Neural cell (in vitro differentiated cells): ENCODE data around the gene OR7G1. TPM values are rescaled to one million over a fixed set of nuclear protein-coding genes. Genes with fewer than 3 reads are reported as not detected.

Source experiments
- H2AFZ ChIP-seq: fragments of 200-600, 300-800 bp; sonication (generic), shearing (Covaris generic); 2 replicates; pipeline ENCODE4 v1.6.0; 2014; ENCODE audit warnings: low read depth, mild to moderate bottlenecking, antibody characterized with exemption, low read length, moderate library complexity
- H3F3A ChIP-seq: fragments of 200-600 bp; shearing (Covaris generic); 2 replicates; pipeline ENCODE4 v1.6.1; 2016; ENCODE audit warnings: mild to moderate bottlenecking, moderate library complexity, mixed read lengths, antibody characterized with exemption, low read length; ENCODE audit not compliant: insufficient read depth, poor library complexity, severe bottlenecking
- H3K27ac ChIP-seq: fragments of 200-600, 300-800 bp; sonication (generic), shearing (Covaris generic); 2 replicates; pipeline ENCODE4 v1.5.1; 2014; ENCODE audit warnings: mild to moderate bottlenecking, low read length, moderate library complexity
- H3K27me3 ChIP-seq: fragments of 300-800, 200-600 bp; sonication (generic), shearing (Covaris generic); 2 replicates; pipeline ENCODE4 v1.6.0; 2014; ENCODE audit warnings: mild to moderate bottlenecking, low read depth, low read length, moderate library complexity; ENCODE audit not compliant: insufficient read depth
- H3K36me3 ChIP-seq: fragments of 300-800, 200-600 bp; sonication (generic), shearing (Covaris generic); 2 replicates; pipeline ENCODE4 v1.5.1; 2014; ENCODE audit warnings: mild to moderate bottlenecking, antibody characterized with exemption, low read length, moderate library complexity; ENCODE audit not compliant: insufficient read depth
- H3K4me2 ChIP-seq: fragments of 300-800, 200-600 bp; sonication (generic), shearing (Covaris generic); 2 replicates; pipeline ENCODE4 v1.6.0; 2014; ENCODE audit warnings: mild to moderate bottlenecking, low read length
- H3K4me3 ChIP-seq: fragments of 300-800, 200-600 bp; sonication (generic), shearing (Covaris generic); 2 replicates; pipeline ENCODE4 v1.5.1; 2014; ENCODE audit warnings: mild to moderate bottlenecking, low read length, moderate library complexity
- H3K79me2 ChIP-seq: fragments of 200-600 bp; shearing (Covaris generic); replicated peaks from 2 replicates; pipeline ENCODE4 v1.6.0; 2014; ENCODE audit warnings: mild to moderate bottlenecking, low read length, moderate library complexity; ENCODE audit not compliant: insufficient read depth
- H3K9ac ChIP-seq: fragments of 300-800, 200-600 bp; sonication (generic), shearing (Covaris generic); 2 replicates; pipeline ENCODE4 v1.6.1; 2016; ENCODE audit warnings: mild to moderate bottlenecking, low read length, mixed read lengths
- H3K9me2 ChIP-seq: fragments of 200-600 bp; shearing (Covaris generic); 2 replicates; pipeline ENCODE4 v1.6.1; 2016; ENCODE audit warnings: mild to moderate bottlenecking, low read length, mixed read lengths; ENCODE audit not compliant: insufficient read depth
- H3K9me3 ChIP-seq: fragments of 200-600, 300-800 bp; sonication (generic), shearing (Covaris generic); 2 replicates; pipeline ENCODE4 v1.6.1; 2016; ENCODE audit warnings: mild to moderate bottlenecking, mixed run types, low read length, moderate library complexity, mixed read lengths
- H4K20me1 ChIP-seq: fragments of 200-600 bp; shearing (Covaris generic); 2 replicates; pipeline ENCODE4 v1.6.1; 2016; ENCODE audit warnings: mild to moderate bottlenecking, mixed run types; ENCODE audit not compliant: insufficient read depth
- CTCF ChIP-seq: fragments of 450-650 bp; IDR thresholded peaks from 2 replicates; pipeline ENCODE4 v1.5.1; 2014; ENCODE audit warnings: antibody characterized with exemption, mild to moderate bottlenecking, moderate library complexity; ENCODE audit not compliant: poor library complexity, severe bottlenecking
- EP300 ChIP-seq: fragments of 450-650 bp; conservative IDR thresholded peaks from 2 replicates; pipeline ENCODE4 v1.6.1; 2014; ENCODE audit warnings: antibody characterized with exemption, mild to moderate bottlenecking, moderate library complexity; ENCODE audit not compliant: poor library complexity, severe bottlenecking
- EZH2 ChIP-seq: fragments of 200-600, 300-800 bp; shearing (Covaris generic), sonication (generic); IDR thresholded peaks from 2 replicates; pipeline ENCODE4 v1.6.1; 2014; ENCODE audit warnings: antibody characterized with exemption, low read length, borderline replicate concordance, mild to moderate bottlenecking; ENCODE audit not compliant: insufficient read depth, poor library complexity, severe bottlenecking
- MXI1 ChIP-seq: fragments of 450-650 bp; conservative IDR thresholded peaks from 2 replicates; pipeline ENCODE4 v1.6.1; 2014; ENCODE audit warnings: antibody characterized with exemption, mild to moderate bottlenecking; ENCODE audit not compliant: poor library complexity, severe bottlenecking
- POLR2AphosphoS5 ChIP-seq: IDR thresholded peaks from 2 replicates; pipeline ENCODE4 v1.6.1; 2012
- RAD21 ChIP-seq: fragments of 450-650 bp; conservative IDR thresholded peaks from 2 replicates; pipeline ENCODE4 v1.6.1; 2014; ENCODE audit warnings: antibody characterized with exemption, mild to moderate bottlenecking, moderate library complexity
- REST ChIP-seq: IDR thresholded peaks from 2 replicates; pipeline ENCODE4 v1.6.1; 2012; ENCODE audit warnings: borderline replicate concordance
- SMC3 ChIP-seq: fragments of 450-650 bp; conservative IDR thresholded peaks from 2 replicates; pipeline ENCODE4 v1.6.1; 2014; ENCODE audit warnings: antibody characterized with exemption, mild to moderate bottlenecking, moderate library complexity; ENCODE audit not compliant: poor library complexity
- TAF1 ChIP-seq: IDR thresholded peaks from 2 replicates; pipeline ENCODE4 v1.6.1; 2012; ENCODE audit warnings: low read depth
- polyA plus RNA-seq: library from polyadenylated mRNA; depleted of rRNA; stranded (reverse); fragments of >200 nt; gene quantifications from 2 replicates; pipeline ENCODE4 v1.2.3, GENCODE V29; 2014

OR7G1 gene
- polyA plus RNA-seq, 1 donor from 2014 or later, result not detected

- Histone ChIP-seq H3K27me3 (no peaks in the 10 kb centered on the region), H3F3A (no peaks in the 10 kb centered on the region), H3K9me2 (no peaks in the 10 kb centered on the region), H3K79me2 (peaks cover 51% of the 10 kb centered on the region), H3K9me3 (no peaks in the 10 kb centered on the region), H3K9ac (peak within 1 kb of the TSS; percentile 88), H3K36me3 (no peaks in the 10 kb centered on the region), H3K4me2 (peak within 1 kb of the TSS; percentile 90), H4K20me1 (no peaks in the 10 kb centered on the region), H2AFZ (peak within 1 kb of the TSS; percentile 99), H3K4me3 (peak within 1 kb of the TSS; percentile 76), H3K27ac (peak within 1 kb of the TSS; percentile 75)
- TF ChIP-seq POLR2AphosphoS5 (peak; percentile 94), SMC3 (no peak), TAF1 (peak; percentile 90), EP300 (peak; percentile 25), CTCF (peak; percentile 10), RAD21 (peak; percentile 17), REST (no peak), EZH2 (no peak), MXI1 (peak; percentile 91)
Measured at GRCh38 chr19:9140159-9140874, 24.8 kb upstream of the OR7G1 start, which contains the start of gene ZNF317. TSS of gene ZNF317 (plus strand) at chr19:9140397. CDS start at chr19:9156017, 15,620 bp downstream.

GRCh38 chr19:9139609-9140158, 24.1 kb upstream of the OR7G1 start:
- peak overlapping the region; percentile 48 for H3K27ac ChIP-seq
- no peaks in the 10 kb centered on the region for H3K9me2 ChIP-seq
- no peaks in the 10 kb centered on the region for H3F3A ChIP-seq
- H2AFZ ChIP-seq, result peak overlapping the region; percentile 99
- H3K79me2 ChIP-seq, result peaks cover 45% of the 10 kb centered on the region
- no peaks in the 10 kb centered on the region for H4K20me1 ChIP-seq
- peak overlapping the region; percentile 76 for H3K4me3 ChIP-seq
- H3K27me3 ChIP-seq, result no peaks in the 10 kb centered on the region
- peak overlapping the region; percentile 74 for H3K4me2 ChIP-seq
- H3K9ac ChIP-seq, result peak overlapping the region; percentile 88
- H3K36me3 ChIP-seq, result no peaks in the 10 kb centered on the region
- no peak for TF ChIP-seq TAF1
- TF ChIP-seq EP300, result no peak
- TF ChIP-seq CTCF, result no peak
- no peak for TF ChIP-seq RAD21
- H3K9me3 ChIP-seq, result no peaks in the 10 kb centered on the region
